ENCODE data around the gene TCOF1.

- TF ChIP-seq EZH2 (IDR thresholded peaks at IDR 0.05; ENCODE audit: low read depth, unreplicated experiment) (no peak), CTCF (conservative IDR thresholded peaks at IDR 0.05; ENCODE audit: low read depth in 2 of 2) (no peak), ETS1 (IDR thresholded peaks at IDR 0.05) (no peak), POLR2AphosphoS5 (IDR thresholded peaks at IDR 0.05; ENCODE audit: low read depth) (no peak; the same call in 1 of the 2 replicates), REST (IDR thresholded peaks at IDR 0.05; ENCODE audit: unreplicated experiment) (no peak), NANOG (IDR thresholded peaks at IDR 0.05; ENCODE audit: borderline replicate concordance) (no peak)
Measured at GRCh38 chr5:150386024-150386855, 28.7 kb downstream of the TCOF1 start.

Measured in GM23338 (cell line).